WTC11 (cell line): ENCODE data around the gene ABHD3. TPM values are rescaled to one million over a fixed set of nuclear protein-coding genes. Genes with fewer than 3 reads are reported as not detected.

Experiments
- ATAC-seq: fragments of 200-7000 bp; cut with Tn5 transposase; 2 replicates; pipeline ENCODE4 v1.10.0; 2021; ENCODE audit warnings: mild to moderate bottlenecking, moderate library complexity
- CTCF ChIA-PET: fragments of 300-600 bp; sonication (Branson Sonifier 250); formaldehyde crosslinking; loops from one replicate; lab custom pipeline; 2021; ENCODE audit warnings: antibody characterized with exemption; lab: Charles Lee
- POLR2A ChIA-PET: fragments of 350-600 bp; sonication (Branson Sonifier 250); formaldehyde crosslinking; loops from one replicate; lab custom pipeline; 2021; ENCODE audit warnings: antibody characterized with exemption; lab: Charles Lee
- DNase-seq: peaks from one replicate; pipeline ENCODE4 v3.0.0; 2021; ENCODE audit warnings: low spot score
- H3K27ac Mint-ChIP-seq: 2 replicates; pipeline ENCODE4 v1.8.0; 2021; ENCODE audit warnings: mixed read lengths
- H3K27me3 Mint-ChIP-seq: 2 replicates; pipeline ENCODE4 v1.8.0; 2021; ENCODE audit warnings: low read depth, mild to moderate bottlenecking, moderate library complexity, mixed read lengths
- H3K36me3 Mint-ChIP-seq: 2 replicates; pipeline ENCODE4 v1.8.0; 2021; ENCODE audit warnings: mixed read lengths
- H3K4me1 Mint-ChIP-seq: 2 replicates; pipeline ENCODE4 v1.8.0; 2022; ENCODE audit warnings: mixed read lengths
- H3K4me3 Mint-ChIP-seq: 2 replicates; pipeline ENCODE4 v1.8.0; 2021; ENCODE audit warnings: mild to moderate bottlenecking, moderate library complexity, mixed read lengths
- H3K9me3 Mint-ChIP-seq: 2 replicates; pipeline ENCODE4 v1.8.0; 2021; ENCODE audit warnings: mixed read lengths
- ARID4B ChIP-seq: sonication (generic); formaldehyde crosslinking; IDR thresholded peaks from 2 replicates; pipeline ENCODE4 v1.8.0; 2023; ENCODE audit warnings: missing genetic modification reagents, mild to moderate bottlenecking, borderline replicate concordance
- ATF2 ChIP-seq: sonication (generic); formaldehyde crosslinking; IDR thresholded peaks from 2 replicates; pipeline ENCODE4 v1.8.1; 2022; ENCODE audit warnings: low read depth, missing genetic modification reagents, borderline replicate concordance
- ATF3 ChIP-seq: sonication (generic); formaldehyde crosslinking; conservative IDR thresholded peaks from 2 replicates; pipeline ENCODE4 v1.8.1; 2022; ENCODE audit warnings: mild to moderate bottlenecking, missing genetic modification reagents
- CREB1 ChIP-seq: sonication (generic); formaldehyde crosslinking; IDR thresholded peaks from 2 replicates; pipeline ENCODE4 v1.8.0; 2023; ENCODE audit warnings: mild to moderate bottlenecking, missing genetic modification reagents
- CTCF ChIP-seq: fragments of 200-600 bp; IDR thresholded peaks from 2 replicates; pipeline ENCODE4 v1.8.0; 2022; ENCODE audit warnings: antibody characterized with exemption
- ERG ChIP-seq: fragments of 250-450 bp; sonication (Bioruptor Pico); IDR thresholded peaks from 2 replicates; pipeline ENCODE4 v1.8.0; 2021; ENCODE audit warnings: mild to moderate bottlenecking
- FOXJ3 ChIP-seq: sonication (generic); formaldehyde crosslinking; IDR thresholded peaks from 2 replicates; pipeline ENCODE4 v1.9.0; 2021; ENCODE audit warnings: missing genetic modification reagents, mild to moderate bottlenecking, borderline replicate concordance
- FOXK1 ChIP-seq: sonication (generic); formaldehyde crosslinking; IDR thresholded peaks from 2 replicates; pipeline ENCODE4 v1.8.0; 2022; ENCODE audit warnings: mild to moderate bottlenecking, moderate library complexity, missing genetic modification reagents
- HMGXB4 ChIP-seq: sonication (generic); formaldehyde crosslinking; IDR thresholded peaks from 2 replicates; pipeline ENCODE4 v1.8.1; 2023; ENCODE audit warnings: mild to moderate bottlenecking, moderate library complexity, missing genetic modification reagents
- JAZF1 ChIP-seq: fragments of 250-450 bp; sonication (Bioruptor Pico); IDR thresholded peaks from 2 replicates; pipeline ENCODE4 v1.9.0; 2021; ENCODE audit warnings: moderate library complexity, mild to moderate bottlenecking, inconsistent platforms
- KAT7 ChIP-seq: sonication (generic); formaldehyde crosslinking; IDR thresholded peaks from 2 replicates; pipeline ENCODE4 v1.8.1; 2023; ENCODE audit warnings: missing genetic modification reagents, mild to moderate bottlenecking, borderline replicate concordance
- NR1H2 ChIP-seq: sonication (generic); formaldehyde crosslinking; IDR thresholded peaks from 2 replicates; pipeline ENCODE4 v1.9.0; 2021; ENCODE audit warnings: mild to moderate bottlenecking, moderate library complexity, missing genetic modification reagents
- OVOL2 ChIP-seq: fragments of 250-450 bp; sonication (Bioruptor Pico); IDR thresholded peaks from 2 replicates; pipeline ENCODE4 v1.9.0; 2021; ENCODE audit warnings: mild to moderate bottlenecking, borderline replicate concordance
- SMAD3 ChIP-seq: sonication (generic); formaldehyde crosslinking; IDR thresholded peaks from 2 replicates; pipeline ENCODE4 v1.8.0; 2022; ENCODE audit warnings: missing genetic modification reagents, mild to moderate bottlenecking, borderline replicate concordance
- SMAD4 ChIP-seq: sonication (generic); formaldehyde crosslinking; IDR thresholded peaks from 2 replicates; pipeline ENCODE4 v1.8.0; 2022; ENCODE audit warnings: mild to moderate bottlenecking, missing genetic modification reagents
- SOX15 ChIP-seq: fragments of 250-450 bp; sonication (Bioruptor Pico); IDR thresholded peaks from 2 replicates; pipeline ENCODE4 v1.9.0; 2021; ENCODE audit warnings: mild to moderate bottlenecking
- TCF7 ChIP-seq: sonication (generic); formaldehyde crosslinking; IDR thresholded peaks from 2 replicates; pipeline ENCODE4 v1.8.0; 2022; ENCODE audit warnings: mild to moderate bottlenecking, low read depth, missing genetic modification reagents, moderate library complexity
- ZNF219 ChIP-seq: sonication (generic); formaldehyde crosslinking; IDR thresholded peaks from 2 replicates; pipeline ENCODE4 v1.8.0; 2023; ENCODE audit warnings: missing genetic modification reagents, mild to moderate bottlenecking, borderline replicate concordance
- ZNF263 ChIP-seq: sonication (generic); formaldehyde crosslinking; IDR thresholded peaks from 2 replicates; pipeline ENCODE4 v1.8.1; 2022; ENCODE audit warnings: low read depth, mild to moderate bottlenecking, moderate library complexity, missing genetic modification reagents
- ZNF416 ChIP-seq: fragments of 250-450 bp; sonication (Bioruptor Pico); IDR thresholded peaks from 2 replicates; pipeline ENCODE4 v1.9.0; 2021; ENCODE audit warnings: mild to moderate bottlenecking, inconsistent platforms
- ZNF423 ChIP-seq: fragments of 250-450 bp; sonication (Bioruptor Pico); IDR thresholded peaks from 2 replicates; pipeline ENCODE4 v2.1.2; 2022; ENCODE audit warnings: mild to moderate bottlenecking, moderate library complexity
- ZNF512 ChIP-seq: sonication (generic); formaldehyde crosslinking; IDR thresholded peaks from 2 replicates; pipeline ENCODE4 v1.8.1; 2022; ENCODE audit warnings: missing genetic modification reagents, borderline replicate concordance
- total RNA-seq: library from RNA; stranded (reverse); gene quantifications from 3 replicates; pipeline ENCODE4 v1.2.3, GENCODE V29; 2021

Gene ABHD3
- total RNA-seq, 1 experiment from 2014 or later = 11.1 TPM

- Mint-ChIP-seq H3K9me3 (peaks cover 24% of the 10 kb centered on the region), H3K36me3 (peaks cover 18% of the 10 kb centered on the region), H3K4me1 (peaks cover 16% of the 10 kb centered on the region), H3K4me3 (no peak overlapping the region), H3K27me3 (peaks cover 11% of the 10 kb centered on the region; the same call in 1 of the 2 replicates), H3K27ac (no peak overlapping the region)
- CTCF ChIA-PET = no interaction called here
- DNase-seq (no peak), ATAC-seq (no peak)
- POLR2A ChIA-PET = no interaction called here
- no peak for TF ChIP-seq CREB1
- TF ChIP-seq ERG (CRISPR knock-in tag) = no peak
- no peak for TF ChIP-seq SMAD4 (CRISPR knock-in tag)
- no peak for TF ChIP-seq ATF3 (CRISPR knock-in tag)
- TF ChIP-seq ZNF263 (CRISPR knock-in tag) = no peak
- no peak for TF ChIP-seq NR1H2
- TF ChIP-seq TCF7 (CRISPR knock-in tag) = no peak
- no peak for TF ChIP-seq SMAD3 (CRISPR knock-in tag)
- TF ChIP-seq ZNF423 (CRISPR knock-in tag) = no peak
- no peak for TF ChIP-seq FOXK1 (CRISPR knock-in tag)
- no peak for TF ChIP-seq HMGXB4 (CRISPR knock-in tag)
- no peak for TF ChIP-seq ATF2 (CRISPR knock-in tag)
- no peak for TF ChIP-seq CTCF
These were observed 28.4 kb upstream of the ABHD3 start for GRCh38 chr18:21733011-21733410.

- H3K9me3 Mint-ChIP-seq = no peaks in the 10 kb centered on the region
- H3K4me3 Mint-ChIP-seq = no peak overlapping the region
- no peaks in the 10 kb centered on the region for H3K27me3 Mint-ChIP-seq
- no peaks in the 10 kb centered on the region for H3K36me3 Mint-ChIP-seq
- DNase-seq = no peak
- no peak overlapping the region for H3K27ac Mint-ChIP-seq
- no peaks in the 10 kb centered on the region for H3K4me1 Mint-ChIP-seq
- CTCF ChIA-PET = interaction anchor here (0.7 to 1.1 kb wide), 2 partner anchors 12 to 127 kb away, joined by 3 to 4 read pairs; no protein-coding TSS in a partner anchor
- POLR2A ChIA-PET = no interaction called here
- no peak for ATAC-seq
- no peak for TF ChIP-seq ZNF512 (CRISPR knock-in tag)
- TF ChIP-seq KAT7 (CRISPR knock-in tag) = no peak
- TF ChIP-seq FOXJ3 (CRISPR knock-in tag) = no peak
- no peak for TF ChIP-seq ZNF219 (CRISPR knock-in tag)
- no peak for TF ChIP-seq OVOL2
- no peak for TF ChIP-seq JAZF1 (CRISPR knock-in tag)
- no peak for TF ChIP-seq ZNF416
- no peak for TF ChIP-seq SOX15 (CRISPR knock-in tag)
- no peak for TF ChIP-seq ARID4B (CRISPR knock-in tag)
These were observed 23.1 kb upstream of the ABHD3 start for GRCh38 chr18:21727702-21728101.
